Transverse colon (tissue), 4 donors: ENCODE results near the gene AREL1. TPM values are rescaled to one million over a fixed set of nuclear protein-coding genes. Genes with fewer than 3 reads are reported as not detected.

Experiments
- DNase-seq: peaks from one replicate; pipeline ENCODE4 v3.0.0-alpha.2; 2019
- H3K27ac ChIP-seq, 4 donors: fragments of 200-600 bp; sonication (generic); 2 replicates each; pipeline ENCODE4 v1.5.1; 2016 to 2018; ENCODE audit warnings: inconsistent platforms in 4 of 4
- H3K27me3 ChIP-seq: fragments of 200-600 bp; sonication (generic); 2 replicates; pipeline ENCODE4 v1.5.1; 2017; ENCODE audit warnings: inconsistent platforms
- H3K36me3 ChIP-seq, 4 donors: fragments of 200-600 bp; sonication (generic); 2 replicates each; pipeline ENCODE4 v1.5.1; 2017 to 2019; ENCODE audit warnings: inconsistent platforms in 4 of 4
- H3K4me1 ChIP-seq, 4 donors: fragments of 200-600 bp; sonication (generic); 2 replicates each; pipeline ENCODE4 v1.5.1; 2017 to 2020; ENCODE audit warnings: inconsistent platforms in 4 of 4
- H3K4me3 ChIP-seq, 4 donors: fragments of 200-600 bp; sonication (generic); 1 replicate in 1 of 4; 2 replicates in 3 of 4; pipeline versions ENCODE4 v1.5.1 to v1.6.1; 2017 to 2019; ENCODE audit warnings: inconsistent platforms in 4 of 4
- H3K9me3 ChIP-seq, 2 donors: fragments of 200-600 bp; sonication (generic); 2 replicates each; pipeline ENCODE4 v1.5.1; 2017 to 2019; ENCODE audit warnings: inconsistent platforms in 2 of 2
- EP300 ChIP-seq: sonication (generic); formaldehyde crosslinking; IDR thresholded peaks from one replicate; pipeline ENCODE4 v1.6.1; 2017; ENCODE audit warnings: antibody characterized with exemption, low read depth
- POLR2A ChIP-seq: fragments of 450-650 bp; IDR thresholded peaks from one replicate; pipeline ENCODE4 v1.6.1; 2016; ENCODE audit warnings: antibody characterized with exemption, mild to moderate bottlenecking, moderate library complexity
- POLR2AphosphoS5 ChIP-seq, 3 donors: sonication (generic); formaldehyde crosslinking; IDR thresholded peaks; one replicate each; pipeline ENCODE4 v1.6.1; 2016; ENCODE audit warnings: antibody characterized with exemption in 3 of 3
- WGBS, 2 donors: methylation state at CpG; one replicate each; pipeline ENCODE4 v1.1.5; 2018; ENCODE audit warnings: low coverage in 1 of 2; 5-methylcytosine and 5-hydroxymethylcytosine counted together
- in situ Hi-C, 4 donors: fragments of 200-750 bp; cut with MboI; loops; one replicate each; pipeline versions ENCODE4 v1.15.0 to v1.15.1; 2017; ENCODE audit warnings: low sequenced_read_pairs in 3 of 4, low pct_ligation_motif_present in 1 of 4, low pct_unique_long_range_greater_than_20kb in 1 of 4
- intact Hi-C: fragments of 100-400 bp; cut with DNase I; formaldehyde crosslinking; loops from one replicate; pipeline ENCODE4 v1.15.1; 2023; ENCODE audit warnings: low total_unique reads
- total RNA-seq, 4 donors: library from RNA; depleted of rRNA; stranded (reverse); fragments of >200 nt; gene quantifications; one replicate each; pipeline ENCODE4 v1.1.0, GENCODE V29; 2016
- TF ChIP-seq, protein P1 (sequence below), 5 experiments: fragments of 200-600 bp in 3 of 5; fragments of 450-650 bp in 2 of 5; sonication (generic) in 3 of 5; IDR thresholded peaks; 1 replicate in 2 of 5; 2 replicates in 3 of 5; pipeline ENCODE4 v1.5.1; 2016 to 2017; ENCODE audit warnings: antibody characterized with exemption in 5 of 5, inconsistent platforms in 3 of 5, mild to moderate bottlenecking in 2 of 5, moderate library complexity in 1 of 5

The AREL1 gene
- total RNA-seq, 4 donors from 2014 or later = 22.4 to 57.1 (median 41.1) TPM

DNA sequence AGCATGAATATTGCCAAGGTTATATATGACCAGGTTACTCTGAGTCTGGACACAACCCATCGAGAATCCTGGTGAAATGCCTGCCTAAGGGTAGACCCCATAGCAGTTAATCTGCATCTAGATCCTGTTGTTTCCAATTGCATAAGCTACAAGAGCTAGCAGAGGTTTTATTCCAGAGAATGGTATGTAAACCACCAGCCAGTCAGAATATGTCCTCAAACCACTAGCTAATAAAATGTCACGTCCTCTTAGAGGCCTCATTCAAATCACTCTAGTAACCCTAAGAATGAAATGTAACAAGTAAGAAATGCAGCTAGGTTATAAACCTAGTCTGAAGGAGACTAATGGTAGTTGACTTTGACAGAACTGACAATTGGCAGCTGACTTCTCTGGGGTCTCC lies 41.3 kb upstream of the AREL1 start:
- in situ Hi-C loops (no loop called here), intact Hi-C loops (no loop called here)
- no peak overlapping the region for H3K27ac ChIP-seq
- no peak for DNase-seq
- WGBS, 2 donors = 69 to 90% methylated on average over 2 of the region's 2 CpGs
- no peak overlapping the region for H3K4me3 ChIP-seq
- TF ChIP-seq POLR2A = no peak
- TF ChIP-seq, protein P1, sequence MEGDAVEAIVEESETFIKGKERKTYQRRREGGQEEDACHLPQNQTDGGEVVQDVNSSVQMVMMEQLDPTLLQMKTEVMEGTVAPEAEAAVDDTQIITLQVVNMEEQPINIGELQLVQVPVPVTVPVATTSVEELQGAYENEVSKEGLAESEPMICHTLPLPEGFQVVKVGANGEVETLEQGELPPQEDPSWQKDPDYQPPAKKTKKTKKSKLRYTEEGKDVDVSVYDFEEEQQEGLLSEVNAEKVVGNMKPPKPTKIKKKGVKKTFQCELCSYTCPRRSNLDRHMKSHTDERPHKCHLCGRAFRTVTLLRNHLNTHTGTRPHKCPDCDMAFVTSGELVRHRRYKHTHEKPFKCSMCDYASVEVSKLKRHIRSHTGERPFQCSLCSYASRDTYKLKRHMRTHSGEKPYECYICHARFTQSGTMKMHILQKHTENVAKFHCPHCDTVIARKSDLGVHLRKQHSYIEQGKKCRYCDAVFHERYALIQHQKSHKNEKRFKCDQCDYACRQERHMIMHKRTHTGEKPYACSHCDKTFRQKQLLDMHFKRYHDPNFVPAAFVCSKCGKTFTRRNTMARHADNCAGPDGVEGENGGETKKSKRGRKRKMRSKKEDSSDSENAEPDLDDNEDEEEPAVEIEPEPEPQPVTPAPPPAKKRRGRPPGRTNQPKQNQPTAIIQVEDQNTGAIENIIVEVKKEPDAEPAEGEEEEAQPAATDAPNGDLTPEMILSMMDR (IDR thresholded peaks at IDR 0.05) = no peak
- no peak for TF ChIP-seq EP300
- no peak for TF ChIP-seq POLR2AphosphoS5 (IDR thresholded peaks at IDR 0.05)
- H3K36me3 ChIP-seq = no peaks in the 10 kb centered on the region
- no peaks in the 10 kb centered on the region for H3K27me3 ChIP-seq
- H3K9me3 ChIP-seq = peaks cover 0 to 3% of the 10 kb centered on the region in 2 donors
- H3K4me1 ChIP-seq = no peaks in the 10 kb centered on the region

DNA sequence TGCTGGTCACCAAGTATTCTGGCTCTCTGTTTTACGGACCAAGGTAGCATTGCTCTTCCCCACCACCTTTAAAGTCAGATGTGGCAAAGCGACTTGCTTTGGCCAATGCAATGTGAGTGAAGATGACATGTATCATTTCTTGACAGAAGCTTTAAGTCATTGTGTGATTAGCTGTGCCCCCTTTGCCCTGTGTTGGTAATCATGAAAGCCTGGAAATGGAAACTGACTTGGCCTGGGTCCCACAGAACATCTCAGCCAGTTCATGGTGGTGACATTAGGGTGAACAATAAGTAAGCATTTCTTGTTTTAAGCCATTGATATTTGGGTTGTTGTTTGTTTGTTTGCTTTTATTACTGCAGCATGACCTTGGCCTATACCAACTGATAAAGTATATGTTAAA lies 34.4 kb upstream of the AREL1 start:
- no peak for TF ChIP-seq POLR2A
- TF ChIP-seq, protein P1 (IDR thresholded peaks at IDR 0.05) = no peak
- no peak for TF ChIP-seq EP300
- TF ChIP-seq POLR2AphosphoS5 (IDR thresholded peaks at IDR 0.05) = no peak
- H3K27ac ChIP-seq = no peak overlapping the region
- no peak overlapping the region for H3K4me3 ChIP-seq
- 94 to 100% methylated on average over 2 of the region's 2 CpGs for WGBS, 2 donors
- no peaks in the 10 kb centered on the region for H3K4me1 ChIP-seq
- DNase-seq = no peak
- H3K9me3 ChIP-seq = no peaks in the 10 kb centered on the region
- in situ Hi-C loops = no loop called here
- intact Hi-C loops = no loop called here
- no peaks in the 10 kb centered on the region for H3K36me3 ChIP-seq
- no peaks in the 10 kb centered on the region for H3K27me3 ChIP-seq

DNA sequence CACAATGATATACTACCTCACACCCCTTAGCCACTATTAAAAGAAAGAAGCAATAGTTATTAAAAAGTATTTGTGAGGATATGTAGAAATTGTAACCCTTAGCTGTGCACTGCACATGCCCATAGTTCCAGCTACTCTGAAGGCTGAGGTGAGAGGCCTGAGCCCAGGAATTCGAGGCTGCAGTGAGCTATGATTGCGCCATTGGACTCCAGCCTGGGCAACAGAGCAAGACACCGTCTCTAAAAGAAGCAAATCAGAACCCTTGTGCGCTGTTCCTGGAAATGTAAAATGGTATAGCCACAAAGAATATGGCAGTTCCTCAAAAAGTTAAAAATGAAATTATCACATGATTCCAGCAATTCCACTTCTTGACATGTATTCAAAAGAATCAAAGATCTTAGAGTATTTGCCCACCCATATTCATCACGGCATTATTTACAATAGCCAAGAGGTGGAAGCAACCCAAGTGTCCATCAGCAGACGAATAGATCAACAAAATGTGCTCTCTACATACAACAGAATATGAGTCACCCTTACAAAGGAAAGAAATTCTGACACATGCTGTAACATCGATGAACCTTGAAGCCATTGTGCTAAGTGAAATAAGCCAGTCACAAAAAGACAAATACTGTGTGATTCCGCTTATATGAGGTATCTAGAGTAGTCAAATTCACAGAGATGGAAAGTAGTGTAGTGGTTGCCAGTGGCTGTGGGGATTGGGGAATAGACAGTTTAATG lies 26.6 kb upstream of the AREL1 start:
- no peaks in the 10 kb centered on the region for H3K9me3 ChIP-seq

DNA sequence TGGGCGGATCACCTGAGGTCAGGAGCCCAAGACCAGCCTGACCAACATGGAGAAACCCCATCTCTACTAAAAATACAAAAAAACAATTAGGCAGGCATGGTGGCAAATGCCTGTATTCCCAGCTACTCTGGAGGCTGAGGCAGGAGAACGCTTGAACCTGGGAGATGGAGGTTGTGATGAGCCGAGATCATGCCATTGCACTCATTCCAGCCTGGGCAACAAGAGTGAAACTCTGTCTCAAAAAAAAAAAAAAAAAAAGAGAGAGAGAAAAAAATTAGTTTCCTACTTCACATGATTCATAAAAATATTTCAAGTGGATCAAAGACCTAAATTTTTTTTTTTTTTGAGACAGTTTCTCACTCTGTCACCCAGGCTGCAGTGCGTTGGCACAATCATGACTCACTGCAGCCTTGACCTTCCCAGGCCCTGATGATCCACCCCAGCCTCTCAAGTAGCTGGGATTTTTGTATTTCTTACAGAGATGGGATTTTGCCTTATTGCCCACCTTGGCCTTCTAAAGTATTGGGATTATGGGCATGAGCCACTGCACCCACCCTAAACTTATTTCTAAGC lies 25.0 kb upstream of the AREL1 start:
- Histone ChIP-seq H3K4me3 (no peak overlapping the region), H3K9me3 (no peaks in the 10 kb centered on the region), H3K4me1 (no peaks in the 10 kb centered on the region), H3K27me3 (no peaks in the 10 kb centered on the region), H3K36me3 (peaks cover 0 to 28% (median 9%) of the 10 kb centered on the region in 4 donors), H3K27ac (no peak overlapping the region)
- TF ChIP-seq, protein P1 (IDR thresholded peaks at IDR 0.05) = no peak
- TF ChIP-seq POLR2A = no peak
- no peak for TF ChIP-seq POLR2AphosphoS5 (IDR thresholded peaks at IDR 0.05)
- TF ChIP-seq EP300 = no peak
- intact Hi-C loops (no loop called here), in situ Hi-C loops (no loop called here)
- WGBS, 2 donors = 95 to 100% methylated on average over 3 to 4 of the region's 4 CpGs
- no peak for DNase-seq

More for the DNA sequence above, 26.6 kb upstream of the AREL1 start:
- WGBS, 2 donors = 87 to 95% methylated on average over 8 of the region's 8 CpGs
- no peak overlapping the region for H3K4me3 ChIP-seq
- intact Hi-C loops (no loop called here), in situ Hi-C loops (no loop called here)
- H3K36me3 ChIP-seq = peaks cover 0 to 15% (median 3%) of the 10 kb centered on the region in 4 donors
- DNase-seq = no peak
- no peak for TF ChIP-seq POLR2A
- no peaks in the 10 kb centered on the region for H3K27me3 ChIP-seq
- no peak overlapping the region for H3K27ac ChIP-seq
- no peaks in the 10 kb centered on the region for H3K4me1 ChIP-seq
